Kidney (tissue), 14 donors: ENCODE measurements around the gene KSR1. TPM values are rescaled to one million over a fixed set of nuclear protein-coding genes. Genes with fewer than 3 reads are reported as not detected.

Source experiments
- DNase-seq, 5 donors: peaks; one replicate each; pipeline ENCODE4 v3.0.0-alpha.2; 2013 to 2020
- FAIRE-seq: peaks from 2 replicates; lab custom pipeline; 2012; peaks lifted over from hg19 to GRCh38; lab: Jason Lieb, UNC
- H3K27ac ChIP-seq, 2 donors: one replicate each; pipeline ENCODE4 v1.7.0; 2013; ENCODE audit warnings: low read depth in 2 of 2, low read length in 2 of 2, inconsistent platforms in 1 of 2
- H3K27me3 ChIP-seq: one replicate; pipeline ENCODE4 v1.7.1; 2013; ENCODE audit warnings: low read length, inconsistent platforms; ENCODE audit not compliant: control insufficient read depth, insufficient read depth
- H3K36me3 ChIP-seq, 3 donors: one replicate each; pipeline versions ENCODE4 v1.7.0 to v1.7.1; 2013; ENCODE audit warnings: low read length in 3 of 3, control low read depth in 1 of 3, inconsistent platforms in 1 of 3; ENCODE audit not compliant: insufficient read depth in 3 of 3, control insufficient read depth in 2 of 3
- H3K4me1 ChIP-seq, 3 donors: one replicate each; pipeline versions ENCODE4 v1.7.0 to v1.7.1; 2013; ENCODE audit warnings: low read length in 3 of 3, inconsistent platforms in 1 of 3, low read depth in 1 of 3; ENCODE audit not compliant: control insufficient read depth in 2 of 3, insufficient read depth in 2 of 3
- H3K4me3 ChIP-seq, 3 donors: one replicate each; pipeline versions ENCODE4 v1.7.0 to v1.8.1; 2013; ENCODE audit warnings: low read length in 3 of 3, control low read depth in 1 of 3, inconsistent platforms in 1 of 3
- H3K9ac ChIP-seq, 3 donors: one replicate each; pipeline versions ENCODE4 v1.7.0 to v1.7.1; 2013; ENCODE audit warnings: low read length in 3 of 3, control low read depth in 1 of 3, inconsistent platforms in 1 of 3
- H3K9me3 ChIP-seq, 3 donors: one replicate each; pipeline versions ENCODE4 v1.7.0 to v1.7.1; 2013; ENCODE audit warnings: low read length in 3 of 3, control low read depth in 1 of 3, inconsistent platforms in 1 of 3; ENCODE audit not compliant: control insufficient read depth in 2 of 3, insufficient read depth in 1 of 3
- intact Hi-C: fragments of 100-400 bp; cut with DNase I; formaldehyde crosslinking; loops from one replicate; pipeline ENCODE4 v1.11.1; 2022
- polyA plus RNA-seq: library from polyadenylated mRNA; stranded (reverse); fragments of 350-450 nt; fragmentation: Illumina TruSeq; extraction: RNeasy Lipid Tissue Mini Kit (QIAGEN cat#74804); gene quantifications from one replicate; pipeline ENCODE4 v1.2.3, GENCODE V29; 2014; ENCODE audit warnings: low read depth, low replicate concordance; ENCODE audit not compliant: insufficient read depth
- total RNA-seq: library from RNA; stranded (reverse); fragmentation: NEBNext Ultra II Directional; extraction: Animal tissue kit (Norgen Biotek cat#: 25700); gene quantifications from one replicate; pipeline ENCODE4 v1.2.1, GENCODE V29; 2021
- TF ChIP-seq, protein P1 (sequence below): IDR thresholded peaks from 3 replicates; pipeline ENCODE4 v1.5.1; 2012; ENCODE audit warnings: mild to moderate bottlenecking, moderate library complexity, borderline replicate concordance; ENCODE audit not compliant: insufficient read depth; ENCODE audit errors: extremely low read depth
- donor health status: control.
- donor health status: control.
- donor health status: control.
- donor health status: control.
- donor health status: control.
- donor health status: DM: yes; HTN: yes; CAD: no.
- donor health status: Normal renal cell carcinoma (clear cell type).

KSR1 gene
- total and polyA plus RNA-seq, 2 donors from 2014 or later = 11.7 to 97.3 TPM

DNA sequence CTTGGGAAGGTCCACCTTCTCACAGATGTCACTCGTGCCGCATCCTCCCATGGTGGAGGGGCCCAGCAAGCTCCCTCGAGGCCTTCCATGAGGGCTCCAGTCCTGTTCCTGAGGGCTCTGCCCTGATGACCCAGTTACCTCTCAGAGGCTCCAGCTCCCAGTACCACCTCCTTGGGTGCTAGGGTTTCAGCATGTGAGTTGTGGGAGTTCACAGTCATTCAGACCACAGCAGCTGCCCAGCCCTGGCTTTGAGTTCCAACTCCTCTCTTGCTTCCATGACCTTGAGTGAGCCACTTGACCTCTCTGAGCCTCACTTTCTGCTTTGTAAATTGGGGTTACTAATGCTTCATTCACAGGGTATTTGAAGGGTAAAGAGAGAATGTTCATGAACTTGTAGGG, 137.6 kb downstream of the KSR1 start:
- H3K36me3 ChIP-seq = peaks cover 0 to 16% (median 5%) of the 10 kb centered on the region in 3 donors
- no peaks in the 10 kb centered on the region for H3K9me3 ChIP-seq
- intact Hi-C loops = loop anchor here (10.0 kb wide), 1 partner anchor 229 kb away; no protein-coding TSS in a partner anchor
- H3K9ac ChIP-seq = no peak overlapping the region
- H3K27ac ChIP-seq = no peak overlapping the region
- TF ChIP-seq, protein P1, sequence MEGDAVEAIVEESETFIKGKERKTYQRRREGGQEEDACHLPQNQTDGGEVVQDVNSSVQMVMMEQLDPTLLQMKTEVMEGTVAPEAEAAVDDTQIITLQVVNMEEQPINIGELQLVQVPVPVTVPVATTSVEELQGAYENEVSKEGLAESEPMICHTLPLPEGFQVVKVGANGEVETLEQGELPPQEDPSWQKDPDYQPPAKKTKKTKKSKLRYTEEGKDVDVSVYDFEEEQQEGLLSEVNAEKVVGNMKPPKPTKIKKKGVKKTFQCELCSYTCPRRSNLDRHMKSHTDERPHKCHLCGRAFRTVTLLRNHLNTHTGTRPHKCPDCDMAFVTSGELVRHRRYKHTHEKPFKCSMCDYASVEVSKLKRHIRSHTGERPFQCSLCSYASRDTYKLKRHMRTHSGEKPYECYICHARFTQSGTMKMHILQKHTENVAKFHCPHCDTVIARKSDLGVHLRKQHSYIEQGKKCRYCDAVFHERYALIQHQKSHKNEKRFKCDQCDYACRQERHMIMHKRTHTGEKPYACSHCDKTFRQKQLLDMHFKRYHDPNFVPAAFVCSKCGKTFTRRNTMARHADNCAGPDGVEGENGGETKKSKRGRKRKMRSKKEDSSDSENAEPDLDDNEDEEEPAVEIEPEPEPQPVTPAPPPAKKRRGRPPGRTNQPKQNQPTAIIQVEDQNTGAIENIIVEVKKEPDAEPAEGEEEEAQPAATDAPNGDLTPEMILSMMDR = no peak
- no peak for DNase-seq
- no peak for FAIRE-seq
- H3K27me3 ChIP-seq = no peaks in the 10 kb centered on the region
- peaks cover 0 to 6% (median 3%) of the 10 kb centered on the region in 3 donors for H3K4me1 ChIP-seq
- no peak overlapping the region for H3K4me3 ChIP-seq

DNA sequence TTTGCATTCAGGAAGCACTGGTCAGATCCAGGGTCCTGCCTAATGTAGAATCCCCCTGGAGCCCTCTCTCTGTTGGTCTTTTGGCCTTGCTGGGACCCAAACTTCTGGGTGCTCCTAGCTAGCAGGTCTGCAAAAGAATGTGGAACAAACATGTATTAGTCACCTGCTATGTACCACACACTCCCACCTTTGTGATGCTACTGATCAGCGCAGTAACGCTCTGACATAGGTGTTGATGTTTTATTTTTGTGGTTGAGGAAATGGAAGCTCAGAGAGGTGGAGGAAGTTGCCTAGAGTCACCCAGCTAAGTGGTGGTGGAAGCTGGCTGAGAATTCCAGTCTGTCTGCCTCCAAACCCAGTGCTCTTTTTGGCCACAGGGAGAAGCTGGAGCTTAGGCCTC, 139.0 kb downstream of the KSR1 start:
- Histone ChIP-seq H3K9ac (no peak overlapping the region), H3K27ac (no peak overlapping the region), H3K4me1 (peaks cover 0 to 6% (median 3%) of the 10 kb centered on the region in 3 donors), H3K4me3 (no peak overlapping the region), H3K9me3 (no peaks in the 10 kb centered on the region), H3K36me3 (peaks cover 0 to 12% (median 0%) of the 10 kb centered on the region in 3 donors), H3K27me3 (no peaks in the 10 kb centered on the region)
- intact Hi-C loops = loop anchor here (10.0 kb wide), 1 partner anchor 230 kb away; no protein-coding TSS in a partner anchor
- no peak for DNase-seq
- FAIRE-seq = no peak
- TF ChIP-seq, protein P1 = no peak

DNA sequence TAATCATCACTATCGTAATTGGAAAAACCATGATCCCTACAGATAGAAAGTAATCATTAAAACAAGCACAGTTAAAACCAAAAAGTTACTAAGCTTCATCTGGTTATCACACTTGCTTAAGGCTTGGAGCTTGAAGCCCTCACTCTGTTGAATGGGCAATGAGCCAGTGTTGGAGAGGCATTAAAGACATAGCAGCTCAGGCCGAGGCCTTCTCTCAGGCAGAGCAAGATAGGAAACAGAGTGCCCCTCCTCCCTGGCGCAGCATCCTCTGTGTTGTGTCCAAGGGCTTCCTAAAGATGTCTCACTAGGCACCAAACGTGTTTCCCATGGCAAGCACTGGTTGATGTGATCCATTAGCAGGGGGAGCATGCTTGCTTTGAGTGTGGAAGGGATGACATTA, 139.8 kb downstream of the KSR1 start:
- H3K4me1 ChIP-seq = peaks cover 0 to 6% (median 3%) of the 10 kb centered on the region in 3 donors
- no peak overlapping the region for H3K27ac ChIP-seq
- no peaks in the 10 kb centered on the region for H3K27me3 ChIP-seq
- TF ChIP-seq, protein P1 = no peak
- peaks cover 0 to 11% (median 0%) of the 10 kb centered on the region in 3 donors for H3K36me3 ChIP-seq
- FAIRE-seq (no peak), DNase-seq (peak in 1 of 5 donors; percentile 43)
- H3K9ac ChIP-seq = no peak overlapping the region
- intact Hi-C loops = loop anchor here (10.0 kb wide), 1 partner anchor 231 kb away; no protein-coding TSS in a partner anchor
- no peaks in the 10 kb centered on the region for H3K9me3 ChIP-seq
- H3K4me3 ChIP-seq = no peak overlapping the region
